Measurements from ENCODE around the gene CLIC4. TPM values are rescaled to one million over a fixed set of nuclear protein-coding genes. Genes with fewer than 3 reads are reported as not detected.

CLIC4 gene
- total RNA-seq, 1 experiment from 2014 or later, result 262 TPM

DNA sequence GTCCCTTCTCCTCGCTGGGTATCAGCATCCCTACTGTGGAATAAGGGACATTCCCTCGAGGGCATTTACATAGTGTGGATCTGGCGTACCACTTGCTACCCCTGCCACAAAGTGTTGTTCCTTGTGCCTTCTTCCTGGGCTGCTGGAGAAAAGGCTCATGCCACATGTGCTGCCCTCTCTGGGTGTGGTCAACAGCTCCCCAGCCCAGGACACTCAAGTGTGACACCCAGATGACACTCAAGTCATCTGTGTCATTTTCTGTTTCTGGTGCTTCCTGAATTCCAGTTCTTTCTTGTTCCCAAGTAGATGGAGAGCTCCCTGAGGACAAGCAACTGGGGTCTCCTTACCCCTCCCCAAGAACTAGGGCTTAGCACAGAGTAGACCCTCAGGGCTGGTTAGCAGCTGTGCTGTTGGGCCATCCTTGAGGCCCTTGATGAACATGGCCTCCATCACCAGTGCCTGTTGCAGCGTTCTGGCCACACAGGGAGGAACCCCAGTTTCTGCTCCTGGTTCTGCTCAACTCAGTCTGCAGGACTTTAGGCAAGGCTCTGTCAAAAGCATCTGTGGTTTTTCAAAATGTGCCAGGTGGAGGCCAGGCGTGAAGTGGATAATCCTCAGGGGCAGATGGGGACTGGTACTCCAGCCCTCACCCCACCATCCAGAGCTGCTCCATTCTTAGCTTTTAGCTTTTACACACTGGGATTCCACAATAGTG, 49.0 kb upstream of the CLIC4 start:
- ChIA-PET CTCF (interaction anchor here (1.0 to 1.3 kb wide), 4 partner anchors 134 to 152 kb away, joined by 4 to 7 read pairs (median 4); no protein-coding TSS in a partner anchor), POLR2A (no interaction called here)
- H3K36me3 Mint-ChIP-seq, result peaks cover 2% of the 10 kb centered on the region
- H3K4me1 Mint-ChIP-seq, result peaks cover 23% of the 10 kb centered on the region
- ATAC-seq (no peak), DNase-seq (ENCODE audit: low spot score) (no peak)
- TF ChIP-seq ATF6 (CRISPR knock-in tag; IDR thresholded peaks at IDR 0.05) (no peak), JUN (CRISPR knock-in tag; IDR thresholded peaks at IDR 0.05) (no peak), CREB1 (CRISPR knock-in tag; IDR thresholded peaks at IDR 0.05) (no peak), ESRRA (CRISPR knock-in tag; IDR thresholded peaks at IDR 0.05; ENCODE audit: borderline replicate concordance) (no peak), TEAD4 (CRISPR knock-in tag; IDR thresholded peaks at IDR 0.05) (no peak), ZNF317 (CRISPR knock-in tag; IDR thresholded peaks at IDR 0.05; ENCODE audit: borderline replicate concordance, low read depth) (no peak), IRF2 (CRISPR knock-in tag; IDR thresholded peaks at IDR 0.05; ENCODE audit: borderline replicate concordance, low read depth) (no peak), OVOL2 (CRISPR knock-in tag; IDR thresholded peaks at IDR 0.05; ENCODE audit: borderline replicate concordance) (no peak), MXD4 (CRISPR knock-in tag; IDR thresholded peaks at IDR 0.05; ENCODE audit: borderline replicate concordance) (no peak), PRRX2 (CRISPR knock-in tag; IDR thresholded peaks at IDR 0.05) (no peak), NFE2L1 (CRISPR knock-in tag; IDR thresholded peaks at IDR 0.05) (no peak), JAZF1 (CRISPR knock-in tag; IDR thresholded peaks at IDR 0.05) (no peak), NR3C1 (CRISPR knock-in tag; conservative IDR thresholded peaks at IDR 0.05; ENCODE audit: low read depth) (no peak), SOX15 (CRISPR knock-in tag; IDR thresholded peaks at IDR 0.05) (no peak)
- TF ChIP-seq, protein P1, sequence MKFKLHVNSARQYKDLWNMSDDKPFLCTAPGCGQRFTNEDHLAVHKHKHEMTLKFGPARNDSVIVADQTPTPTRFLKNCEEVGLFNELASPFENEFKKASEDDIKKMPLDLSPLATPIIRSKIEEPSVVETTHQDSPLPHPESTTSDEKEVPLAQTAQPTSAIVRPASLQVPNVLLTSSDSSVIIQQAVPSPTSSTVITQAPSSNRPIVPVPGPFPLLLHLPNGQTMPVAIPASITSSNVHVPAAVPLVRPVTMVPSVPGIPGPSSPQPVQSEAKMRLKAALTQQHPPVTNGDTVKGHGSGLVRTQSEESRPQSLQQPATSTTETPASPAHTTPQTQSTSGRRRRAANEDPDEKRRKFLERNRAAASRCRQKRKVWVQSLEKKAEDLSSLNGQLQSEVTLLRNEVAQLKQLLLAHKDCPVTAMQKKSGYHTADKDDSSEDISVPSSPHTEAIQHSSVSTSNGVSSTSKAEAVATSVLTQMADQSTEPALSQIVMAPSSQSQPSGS (CRISPR knock-in tag; IDR thresholded peaks at IDR 0.05; ENCODE audit: borderline replicate concordance, low read depth), result no peak
- TF ChIP-seq, protein P2, sequence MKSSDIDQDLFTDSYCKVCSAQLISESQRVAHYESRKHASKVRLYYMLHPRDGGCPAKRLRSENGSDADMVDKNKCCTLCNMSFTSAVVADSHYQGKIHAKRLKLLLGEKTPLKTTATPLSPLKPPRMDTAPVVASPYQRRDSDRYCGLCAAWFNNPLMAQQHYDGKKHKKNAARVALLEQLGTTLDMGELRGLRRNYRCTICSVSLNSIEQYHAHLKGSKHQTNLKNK (CRISPR knock-in tag; IDR thresholded peaks at IDR 0.05), result no peak
- TF ChIP-seq, protein P3, sequence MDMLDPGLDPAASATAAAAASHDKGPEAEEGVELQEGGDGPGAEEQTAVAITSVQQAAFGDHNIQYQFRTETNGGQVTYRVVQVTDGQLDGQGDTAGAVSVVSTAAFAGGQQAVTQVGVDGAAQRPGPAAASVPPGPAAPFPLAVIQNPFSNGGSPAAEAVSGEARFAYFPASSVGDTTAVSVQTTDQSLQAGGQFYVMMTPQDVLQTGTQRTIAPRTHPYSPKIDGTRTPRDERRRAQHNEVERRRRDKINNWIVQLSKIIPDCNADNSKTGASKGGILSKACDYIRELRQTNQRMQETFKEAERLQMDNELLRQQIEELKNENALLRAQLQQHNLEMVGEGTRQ (CRISPR knock-in tag; IDR thresholded peaks at IDR 0.05), result no peak
- TF ChIP-seq, protein P4, sequence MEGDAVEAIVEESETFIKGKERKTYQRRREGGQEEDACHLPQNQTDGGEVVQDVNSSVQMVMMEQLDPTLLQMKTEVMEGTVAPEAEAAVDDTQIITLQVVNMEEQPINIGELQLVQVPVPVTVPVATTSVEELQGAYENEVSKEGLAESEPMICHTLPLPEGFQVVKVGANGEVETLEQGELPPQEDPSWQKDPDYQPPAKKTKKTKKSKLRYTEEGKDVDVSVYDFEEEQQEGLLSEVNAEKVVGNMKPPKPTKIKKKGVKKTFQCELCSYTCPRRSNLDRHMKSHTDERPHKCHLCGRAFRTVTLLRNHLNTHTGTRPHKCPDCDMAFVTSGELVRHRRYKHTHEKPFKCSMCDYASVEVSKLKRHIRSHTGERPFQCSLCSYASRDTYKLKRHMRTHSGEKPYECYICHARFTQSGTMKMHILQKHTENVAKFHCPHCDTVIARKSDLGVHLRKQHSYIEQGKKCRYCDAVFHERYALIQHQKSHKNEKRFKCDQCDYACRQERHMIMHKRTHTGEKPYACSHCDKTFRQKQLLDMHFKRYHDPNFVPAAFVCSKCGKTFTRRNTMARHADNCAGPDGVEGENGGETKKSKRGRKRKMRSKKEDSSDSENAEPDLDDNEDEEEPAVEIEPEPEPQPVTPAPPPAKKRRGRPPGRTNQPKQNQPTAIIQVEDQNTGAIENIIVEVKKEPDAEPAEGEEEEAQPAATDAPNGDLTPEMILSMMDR (IDR thresholded peaks at IDR 0.05), result no peak
- TF ChIP-seq, protein P5, sequence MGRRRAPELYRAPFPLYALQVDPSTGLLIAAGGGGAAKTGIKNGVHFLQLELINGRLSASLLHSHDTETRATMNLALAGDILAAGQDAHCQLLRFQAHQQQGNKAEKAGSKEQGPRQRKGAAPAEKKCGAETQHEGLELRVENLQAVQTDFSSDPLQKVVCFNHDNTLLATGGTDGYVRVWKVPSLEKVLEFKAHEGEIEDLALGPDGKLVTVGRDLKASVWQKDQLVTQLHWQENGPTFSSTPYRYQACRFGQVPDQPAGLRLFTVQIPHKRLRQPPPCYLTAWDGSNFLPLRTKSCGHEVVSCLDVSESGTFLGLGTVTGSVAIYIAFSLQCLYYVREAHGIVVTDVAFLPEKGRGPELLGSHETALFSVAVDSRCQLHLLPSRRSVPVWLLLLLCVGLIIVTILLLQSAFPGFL (CRISPR knock-in tag; IDR thresholded peaks at IDR 0.05; ENCODE audit: borderline replicate concordance), result no peak
- TF ChIP-seq, protein P6, sequence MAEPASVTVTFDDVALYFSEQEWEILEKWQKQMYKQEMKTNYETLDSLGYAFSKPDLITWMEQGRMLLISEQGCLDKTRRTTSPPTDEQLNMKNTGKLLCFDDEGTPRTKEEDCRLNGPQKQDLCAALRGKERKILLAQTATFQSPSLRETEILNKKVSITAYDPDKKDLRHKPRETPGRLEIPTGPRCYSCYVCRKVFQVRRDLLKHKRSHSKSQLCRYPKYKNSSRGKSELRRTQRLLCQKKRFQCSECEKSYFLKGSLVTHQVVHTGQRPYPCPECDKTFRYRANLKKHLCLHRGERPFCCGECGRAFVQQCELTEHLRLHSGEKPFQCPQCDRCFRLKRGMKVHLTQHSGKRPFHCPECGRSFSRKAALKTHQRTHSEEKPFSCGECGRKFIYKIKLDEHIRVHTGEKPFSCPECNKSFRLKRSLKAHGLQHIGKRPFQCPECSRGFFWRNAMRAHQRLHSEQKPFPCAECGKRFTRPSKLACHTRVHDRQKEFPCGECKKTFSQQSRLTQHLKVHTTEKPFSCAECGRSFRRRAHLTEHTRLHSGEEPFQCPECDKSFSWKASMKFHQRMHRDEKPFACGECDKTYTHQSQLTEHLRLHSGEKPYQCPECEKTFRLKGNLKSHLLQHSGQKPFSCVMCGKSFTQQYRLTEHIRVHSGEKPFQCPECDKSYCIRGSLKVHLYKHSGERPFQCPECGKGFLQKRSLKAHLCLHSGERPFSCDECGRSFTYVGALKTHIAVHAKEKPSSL (CRISPR knock-in tag; conservative IDR thresholded peaks at IDR 0.05), result no peak
- peaks cover 11% of the 10 kb centered on the region for H3K9me3 Mint-ChIP-seq
- no peak overlapping the region for H3K4me3 Mint-ChIP-seq
- no peaks in the 10 kb centered on the region; the same call in 1 of the 2 replicates for H3K27me3 Mint-ChIP-seq (ENCODE audit: low read depth)
- H3K27ac Mint-ChIP-seq, result no peak overlapping the region
